RWPE2 (cell line): ENCODE measurements around the gene DDX10.
A peak's percentile ranks its signal among the peaks of the same experiment; 100 is the strongest.

ENCODE experiments used
- ATAC-seq: fragments of 200-7000 bp; cut with Tn5 transposase; 3 replicates; pipeline ENCODE4 v1.9.1; 2021; ENCODE audit warnings: low read depth
- DNase-seq: peaks from one replicate; pipeline ENCODE4 v3.0.0-alpha.2; 2020; ENCODE audit warnings: low spot score
- H3K27ac ChIP-seq: fragments of 450-650 bp; 2 replicates; pipeline ENCODE4 v1.5.1; 2017; ENCODE audit warnings: mild to moderate bottlenecking; ENCODE audit not compliant: poor library complexity, severe bottlenecking
- H3K27me3 ChIP-seq: fragments of 250-450 bp; sonication (Bioruptor Pico); 2 replicates; pipeline ENCODE4 v1.5.1; 2021; ENCODE audit warnings: mild to moderate bottlenecking, moderate library complexity; ENCODE audit not compliant: insufficient read depth, poor library complexity, severe bottlenecking
- H3K36me3 ChIP-seq: fragments of 250-450 bp; sonication (Bioruptor Pico); 2 replicates; pipeline ENCODE4 v1.5.1; 2020; ENCODE audit warnings: low read depth, mild to moderate bottlenecking, moderate library complexity
- H3K4me1 ChIP-seq: fragments of 250-450 bp; sonication (Bioruptor Pico); 2 replicates; pipeline ENCODE4 v1.5.1; 2021; ENCODE audit warnings: mild to moderate bottlenecking, moderate library complexity; ENCODE audit not compliant: insufficient read depth, poor library complexity, severe bottlenecking
- H3K4me3 ChIP-seq: fragments of 250-450 bp; sonication (Bioruptor Pico); 2 replicates; pipeline ENCODE4 v1.5.1; 2021; ENCODE audit warnings: mild to moderate bottlenecking, moderate library complexity; ENCODE audit not compliant: severe bottlenecking
- H3K9me3 ChIP-seq: fragments of 250-450 bp; sonication (Bioruptor Pico); 2 replicates; pipeline ENCODE4 v1.5.1; 2021; ENCODE audit warnings: mild to moderate bottlenecking, moderate library complexity; ENCODE audit not compliant: severe bottlenecking
- CTCF ChIP-seq: fragments of 450-650 bp; IDR thresholded peaks from one replicate; pipeline ENCODE4 v1.5.1; 2017; ENCODE audit warnings: mild to moderate bottlenecking, moderate library complexity; ENCODE audit not compliant: poor library complexity, severe bottlenecking

The DDX10 gene

GRCh38 chr11:108628812-108629211 is 36.1 kb upstream of the DDX10 start:
- Histone ChIP-seq H3K4me1 (no peaks in the 10 kb centered on the region), H3K4me3 (no peak overlapping the region), H3K27ac (no peak overlapping the region), H3K9me3 (no peaks in the 10 kb centered on the region), H3K36me3 (no peaks in the 10 kb centered on the region), H3K27me3 (no peaks in the 10 kb centered on the region)
- no peak for DNase-seq
- TF ChIP-seq CTCF: no peak
- no peak for ATAC-seq

- Histone ChIP-seq H3K27ac (no peak overlapping the region), H3K27me3 (no peaks in the 10 kb centered on the region), H3K36me3 (no peaks in the 10 kb centered on the region), H3K4me1 (no peaks in the 10 kb centered on the region), H3K9me3 (no peaks in the 10 kb centered on the region), H3K4me3 (no peak overlapping the region)
- ATAC-seq (no peak), DNase-seq (no peak)
- TF ChIP-seq CTCF: no peak
Observed at GRCh38 chr11:108629274-108629673, 35.6 kb upstream of the DDX10 start.

- no peak for TF ChIP-seq CTCF
- Histone ChIP-seq H3K27ac (no peak overlapping the region), H3K9me3 (no peaks in the 10 kb centered on the region), H3K27me3 (no peaks in the 10 kb centered on the region), H3K4me3 (no peak overlapping the region), H3K4me1 (no peaks in the 10 kb centered on the region), H3K36me3 (no peaks in the 10 kb centered on the region)
- DNase-seq (no peak), ATAC-seq (no peak)
Observed at GRCh38 chr11:108632041-108632704, 32.7 kb upstream of the DDX10 start.

GRCh38 chr11:108635106-108635505 is 29.8 kb upstream of the DDX10 start:
- Histone ChIP-seq H3K9me3 (no peaks in the 10 kb centered on the region), H3K36me3 (no peaks in the 10 kb centered on the region), H3K27me3 (no peaks in the 10 kb centered on the region), H3K27ac (no peak overlapping the region), H3K4me3 (no peak overlapping the region), H3K4me1 (no peaks in the 10 kb centered on the region)
- DNase-seq: no peak
- peak; percentile 17; the same call in 2 of the 3 replicates for ATAC-seq
- no peak for TF ChIP-seq CTCF

GRCh38 chr11:108636222-108636621 is 28.6 kb upstream of the DDX10 start:
- H3K27ac ChIP-seq: no peak overlapping the region
- no peaks in the 10 kb centered on the region for H3K36me3 ChIP-seq
- ATAC-seq (no peak), DNase-seq (no peak)
- no peaks in the 10 kb centered on the region for H3K9me3 ChIP-seq
- TF ChIP-seq CTCF: no peak
- no peaks in the 10 kb centered on the region for H3K4me1 ChIP-seq
- no peak overlapping the region for H3K4me3 ChIP-seq
- H3K27me3 ChIP-seq: no peaks in the 10 kb centered on the region
